GM21825 (cell line): ENCODE results near the gene GREB1L.
A peak's percentile ranks its signal among the peaks of the same experiment; 100 is the strongest.

Experiments used
- ATAC-seq: cut with Tn5 transposase; IDR thresholded peaks from one replicate; pipeline ENCODE4 v1.9.1; 2021; ENCODE audit warnings: mild to moderate bottlenecking, moderate library complexity; ENCODE audit not compliant: unreplicated experiment

Gene GREB1L

GRCh38 chr18:21479721-21480120 lies 237.7 kb downstream of the GREB1L start:
- no peak for ATAC-seq

- no peak for ATAC-seq
Measured at GRCh38 chr18:21481739-21482138, 239.7 kb downstream of the GREB1L start.

GRCh38 chr18:21483051-21483450 lies 241.0 kb downstream of the GREB1L start:
- ATAC-seq, result no peak

GRCh38 chr18:21484851-21485636 lies 243.0 kb downstream of the GREB1L start:
- no peak for ATAC-seq

- ATAC-seq, result no peak
Measured at GRCh38 chr18:21486905-21487437, 244.9 kb downstream of the GREB1L start.

GRCh38 chr18:21489119-21489750 lies 247.2 kb downstream of the GREB1L start:
- peak; percentile 61 for ATAC-seq

GRCh38 chr18:21489919-21490495 lies 248.0 kb downstream of the GREB1L start:
- no peak for ATAC-seq

GRCh38 chr18:21490748-21491147 lies 248.7 kb downstream of the GREB1L start:
- no peak for ATAC-seq

GRCh38 chr18:21496277-21496835 lies 254.3 kb downstream of the GREB1L start:
- no peak for ATAC-seq

- ATAC-seq, result no peak
Measured at GRCh38 chr18:21499997-21500396, 258.0 kb downstream of the GREB1L start.

- no peak for ATAC-seq
Measured at GRCh38 chr18:21502661-21503060, 260.6 kb downstream of the GREB1L start.

- ATAC-seq, result no peak
Measured at GRCh38 chr18:21507913-21508701, 266.1 kb downstream of the GREB1L start.

- no peak for ATAC-seq
Measured at GRCh38 chr18:21509062-21509461, 267.0 kb downstream of the GREB1L start.

GRCh38 chr18:21513292-21513691 lies 271.3 kb downstream of the GREB1L start:
- no peak for ATAC-seq

- ATAC-seq, result no peak
Measured at GRCh38 chr18:21513741-21514140, 271.7 kb downstream of the GREB1L start.

- ATAC-seq, result no peak
Measured at GRCh38 chr18:21522530-21522929, 280.5 kb downstream of the GREB1L start.

- no peak for ATAC-seq
Measured at GRCh38 chr18:21525916-21526315, 283.9 kb downstream of the GREB1L start.

GRCh38 chr18:21526463-21526862 lies 284.4 kb downstream of the GREB1L start:
- ATAC-seq, result no peak

- no peak for ATAC-seq
Measured at GRCh38 chr18:21534327-21534726, 292.3 kb downstream of the GREB1L start.

- ATAC-seq, result no peak
Measured at GRCh38 chr18:21538230-21538629, 296.2 kb downstream of the GREB1L start.

GRCh38 chr18:21546423-21546822 lies 304.4 kb downstream of the GREB1L start:
- ATAC-seq, result no peak
